HEK293T (cell line): ENCODE results near the gene RAVER1.

ENCODE experiments used
- FOXK2 ChIP-seq: fragments of 450-650 bp; IDR thresholded peaks from 2 replicates; pipeline ENCODE4 v1.6.1; 2016; ENCODE audit warnings: mild to moderate bottlenecking
- FOXM1 ChIP-seq: fragments of 450-650 bp; IDR thresholded peaks from 2 replicates; pipeline ENCODE4 v1.6.1; 2017; ENCODE audit warnings: mild to moderate bottlenecking, borderline replicate concordance
- PKNOX1 ChIP-seq: fragments of 450-650 bp; IDR thresholded peaks from 2 replicates; pipeline ENCODE4 v1.6.1; 2016

- TF ChIP-seq FOXM1 (no peak), PKNOX1 (no peak), FOXK2 (no peak)
Observed at GRCh38 chr19:10374931-10375330, 41.6 kb upstream of the RAVER1 start.
